ENCODE results near the gene TNFSF13.

Gene TNFSF13

GRCh38 chr17:7582396-7583252 lies 24.1 kb downstream of the TNFSF13 start:
- no peak for DNase-seq (ENCODE audit: extremely low read depth, low read depth)
- TF ChIP-seq CTCF (IDR thresholded peaks at IDR 0.05; ENCODE audit: low read depth, low read length): no peak

- TF ChIP-seq CTCF (IDR thresholded peaks at IDR 0.05; ENCODE audit: low read depth, low read length): no peak
- DNase-seq (ENCODE audit: extremely low read depth, low read depth): peak; percentile 92
These were observed 24.9 kb downstream of the TNFSF13 start, which contains the start of gene MPDU1 for GRCh38 chr17:7583253-7584109. Gene MPDU1 (plus strand): TSS chr17:7583852. CDS start chr17:7583863, 11 bp downstream.

GRCh38 chr17:7586673-7587419 lies 28.3 kb downstream of the TNFSF13 start:
- DNase-seq (ENCODE audit: extremely low read depth, low read depth): no peak
- no peak; the same call in 1 of the 2 replicates for TF ChIP-seq CTCF (IDR thresholded peaks at IDR 0.05; ENCODE audit: low read depth, low read length)

GRCh38 chr17:7587420-7588151 lies 29.0 kb downstream of the TNFSF13 start:
- TF ChIP-seq CTCF (IDR thresholded peaks at IDR 0.05; ENCODE audit: low read depth, low read length): no peak; the same call in 1 of the 2 replicates
- DNase-seq (ENCODE audit: extremely low read depth, low read depth): peak; percentile 75

GRCh38 chr17:7588553-7589203 lies 30.1 kb downstream of the TNFSF13 start:
- TF ChIP-seq CTCF (IDR thresholded peaks at IDR 0.05; ENCODE audit: low read depth, low read length): no peak

GRCh38 chr17:7589204-7589868 lies 30.8 kb downstream of the TNFSF13 start:
- TF ChIP-seq CTCF (IDR thresholded peaks at IDR 0.05; ENCODE audit: low read depth, low read length): peak; percentile 91
- DNase-seq (ENCODE audit: extremely low read depth, low read depth): peak; percentile 65

More at GRCh38 chr17:7588553-7589203, 30.1 kb downstream of the TNFSF13 start:
- no peak for DNase-seq (ENCODE audit: extremely low read depth, low read depth)

All from AG09319 (cell line).